HL-60 (cell line): ENCODE results near the gene IGLON5.

Source experiments
- GABPA ChIP-seq: IDR thresholded peaks from 2 replicates; pipeline ENCODE4 v1.6.1; 2012; ENCODE audit warnings: low read depth
- POLR2AphosphoS5 ChIP-seq: IDR thresholded peaks from 2 replicates; pipeline ENCODE4 v1.6.1; 2012; ENCODE audit warnings: low read depth
- SPI1 ChIP-seq: IDR thresholded peaks from 2 replicates; pipeline ENCODE4 v1.6.1; 2012; ENCODE audit warnings: low read depth, mild to moderate bottlenecking, borderline replicate concordance
- TF ChIP-seq, protein P1 (sequence below): IDR thresholded peaks from one replicate; pipeline ENCODE4 v1.5.1; 2011; ENCODE audit warnings: low read length, control low read depth, inconsistent platforms; ENCODE audit not compliant: insufficient read depth
- TF ChIP-seq, protein P2 (sequence below): IDR thresholded peaks from 2 replicates; pipeline ENCODE4 v1.6.1; 2012; ENCODE audit warnings: low read depth; ENCODE audit not compliant: insufficient replicate concordance

DNA sequence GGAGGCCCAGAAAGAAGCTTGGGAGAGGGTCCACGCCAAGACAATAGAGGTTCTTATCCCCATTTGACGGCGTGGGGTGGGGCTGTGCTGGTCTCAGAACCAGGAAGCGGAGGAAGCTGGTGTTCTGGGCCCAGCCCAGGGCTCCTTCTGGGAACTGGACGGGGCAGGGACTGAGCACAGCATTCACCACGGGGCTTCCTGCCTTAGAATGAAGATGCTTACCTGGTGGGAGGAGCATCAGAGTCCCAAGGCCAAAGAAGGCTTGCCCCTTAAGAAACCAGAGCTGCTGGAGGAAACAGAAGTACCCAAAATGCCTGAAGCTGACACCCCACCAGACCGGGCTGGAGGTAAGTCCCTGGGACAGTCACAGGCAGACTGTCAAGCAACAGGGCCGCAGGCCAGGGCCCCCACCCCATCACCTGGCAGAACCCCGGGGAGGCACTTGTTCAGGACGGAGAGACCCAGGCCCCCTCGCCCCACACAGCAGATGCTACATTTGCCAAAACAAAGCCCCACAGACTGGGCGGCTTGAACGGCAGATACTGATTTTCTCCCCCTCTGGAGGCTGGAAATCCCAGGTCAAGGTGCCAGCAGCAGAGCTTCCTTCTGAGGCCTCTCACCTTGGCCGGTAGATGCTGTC, 17.8 kb upstream of the IGLON5 start:
- TF ChIP-seq, protein P1, sequence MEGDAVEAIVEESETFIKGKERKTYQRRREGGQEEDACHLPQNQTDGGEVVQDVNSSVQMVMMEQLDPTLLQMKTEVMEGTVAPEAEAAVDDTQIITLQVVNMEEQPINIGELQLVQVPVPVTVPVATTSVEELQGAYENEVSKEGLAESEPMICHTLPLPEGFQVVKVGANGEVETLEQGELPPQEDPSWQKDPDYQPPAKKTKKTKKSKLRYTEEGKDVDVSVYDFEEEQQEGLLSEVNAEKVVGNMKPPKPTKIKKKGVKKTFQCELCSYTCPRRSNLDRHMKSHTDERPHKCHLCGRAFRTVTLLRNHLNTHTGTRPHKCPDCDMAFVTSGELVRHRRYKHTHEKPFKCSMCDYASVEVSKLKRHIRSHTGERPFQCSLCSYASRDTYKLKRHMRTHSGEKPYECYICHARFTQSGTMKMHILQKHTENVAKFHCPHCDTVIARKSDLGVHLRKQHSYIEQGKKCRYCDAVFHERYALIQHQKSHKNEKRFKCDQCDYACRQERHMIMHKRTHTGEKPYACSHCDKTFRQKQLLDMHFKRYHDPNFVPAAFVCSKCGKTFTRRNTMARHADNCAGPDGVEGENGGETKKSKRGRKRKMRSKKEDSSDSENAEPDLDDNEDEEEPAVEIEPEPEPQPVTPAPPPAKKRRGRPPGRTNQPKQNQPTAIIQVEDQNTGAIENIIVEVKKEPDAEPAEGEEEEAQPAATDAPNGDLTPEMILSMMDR: no peak
- TF ChIP-seq POLR2AphosphoS5 (no peak), GABPA (no peak), SPI1 (no peak)
- TF ChIP-seq, protein P2, sequence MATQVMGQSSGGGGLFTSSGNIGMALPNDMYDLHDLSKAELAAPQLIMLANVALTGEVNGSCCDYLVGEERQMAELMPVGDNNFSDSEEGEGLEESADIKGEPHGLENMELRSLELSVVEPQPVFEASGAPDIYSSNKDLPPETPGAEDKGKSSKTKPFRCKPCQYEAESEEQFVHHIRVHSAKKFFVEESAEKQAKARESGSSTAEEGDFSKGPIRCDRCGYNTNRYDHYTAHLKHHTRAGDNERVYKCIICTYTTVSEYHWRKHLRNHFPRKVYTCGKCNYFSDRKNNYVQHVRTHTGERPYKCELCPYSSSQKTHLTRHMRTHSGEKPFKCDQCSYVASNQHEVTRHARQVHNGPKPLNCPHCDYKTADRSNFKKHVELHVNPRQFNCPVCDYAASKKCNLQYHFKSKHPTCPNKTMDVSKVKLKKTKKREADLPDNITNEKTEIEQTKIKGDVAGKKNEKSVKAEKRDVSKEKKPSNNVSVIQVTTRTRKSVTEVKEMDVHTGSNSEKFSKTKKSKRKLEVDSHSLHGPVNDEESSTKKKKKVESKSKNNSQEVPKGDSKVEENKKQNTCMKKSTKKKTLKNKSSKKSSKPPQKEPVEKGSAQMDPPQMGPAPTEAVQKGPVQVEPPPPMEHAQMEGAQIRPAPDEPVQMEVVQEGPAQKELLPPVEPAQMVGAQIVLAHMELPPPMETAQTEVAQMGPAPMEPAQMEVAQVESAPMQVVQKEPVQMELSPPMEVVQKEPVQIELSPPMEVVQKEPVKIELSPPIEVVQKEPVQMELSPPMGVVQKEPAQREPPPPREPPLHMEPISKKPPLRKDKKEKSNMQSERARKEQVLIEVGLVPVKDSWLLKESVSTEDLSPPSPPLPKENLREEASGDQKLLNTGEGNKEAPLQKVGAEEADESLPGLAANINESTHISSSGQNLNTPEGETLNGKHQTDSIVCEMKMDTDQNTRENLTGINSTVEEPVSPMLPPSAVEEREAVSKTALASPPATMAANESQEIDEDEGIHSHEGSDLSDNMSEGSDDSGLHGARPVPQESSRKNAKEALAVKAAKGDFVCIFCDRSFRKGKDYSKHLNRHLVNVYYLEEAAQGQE: no peak
